Ovary (tissue), 9 donors: ENCODE results near the gene CEBPZOS. TPM values are rescaled to one million over a fixed set of nuclear protein-coding genes. Genes with fewer than 3 reads are reported as not detected.

Experiments used
- DNase-seq, 5 donors: peaks; one replicate each; pipeline ENCODE4 v3.0.0-alpha.2; 2019 to 2020
- H3K27ac ChIP-seq, 2 donors: fragments of 200-600 bp; one replicate each; pipeline versions ENCODE4 v1.5.1 to v1.8.0; 2019 to 2022
- H3K27me3 ChIP-seq: fragments of 200-600 bp; one replicate; pipeline ENCODE4 v1.8.0; 2022
- H3K36me3 ChIP-seq: fragments of 200-600 bp; sonication (generic); one replicate; pipeline ENCODE4 v1.5.1; 2019
- H3K4me1 ChIP-seq: one replicate; pipeline ENCODE4 v1.8.1; 2013; ENCODE audit warnings: mild to moderate bottlenecking, moderate library complexity; ENCODE audit not compliant: insufficient read depth
- H3K4me3 ChIP-seq: fragments of 200-600 bp; sonication (generic); one replicate; pipeline ENCODE4 v1.5.1; 2017
- H3K9me3 ChIP-seq, 2 donors: fragments of 200-600 bp in 1 of 2; sonication (generic) in 1 of 2; one replicate each; pipeline versions ENCODE4 v1.5.1 to v1.8.1; 2013 to 2019; ENCODE audit warnings: mild to moderate bottlenecking in 1 of 2, moderate library complexity in 1 of 2
- EP300 ChIP-seq: sonication (generic); formaldehyde crosslinking; IDR thresholded peaks from one replicate; pipeline ENCODE4 v1.6.1; 2017; ENCODE audit warnings: antibody characterized with exemption
- POLR2A ChIP-seq: fragments of 450-650 bp; IDR thresholded peaks from one replicate; pipeline ENCODE4 v1.6.1; 2017; ENCODE audit warnings: antibody characterized with exemption, mild to moderate bottlenecking, moderate library complexity
- WGBS, 3 donors: extraction: QIAGEN DNeasy Blood & Tissue Kit in 1 of 3; methylation state at CpG; one replicate each; pipeline versions ENCODE4 v1.1.5 to v1.1.7; 2013 to 2017; 5-methylcytosine and 5-hydroxymethylcytosine counted together
- intact Hi-C, 4 donors: fragments of 100-400 bp; cut with DNase I; formaldehyde crosslinking; loops; one replicate each; pipeline versions ENCODE4 v1.11.0 to v1.15.1; 2022 to 2023
- polyA plus RNA-seq, 2 donors: library from polyadenylated mRNA; stranded (reverse); fragments of 200-250 nt in 1 of 2; fragments of 350-450 nt in 1 of 2; fragmentation: Illumina TruSeq in 1 of 2; extraction: RNeasy Lipid Tissue Mini Kit (QIAGEN cat#74804) in 1 of 2; gene quantifications; one replicate each; pipeline ENCODE4 v1.2.3, GENCODE V29; 2013 to 2014
- total RNA-seq, 7 donors: library from RNA; depleted of rRNA in 2 of 7; stranded (reverse); fragments of >200 nt in 2 of 7; fragmentation: NEBNext Ultra II Directional in 3 of 7; extraction: Animal tissue kit (Norgen Biotek cat#: 25700) in 3 of 7; gene quantifications; one replicate each; pipeline versions ENCODE4 v1.1.0 to v1.2.4, GENCODE V29; 2016 to 2023
- TF ChIP-seq, protein P1 (sequence below), 3 donors: fragments of 450-650 bp in 2 of 3; fragments of 200-600 bp in 1 of 3; IDR thresholded peaks; one replicate each; pipeline versions ENCODE4 v1.5.1 to v1.8.0; 2016 to 2022; ENCODE audit warnings: antibody characterized with exemption in 3 of 3, mild to moderate bottlenecking in 1 of 3
- donor health status: DM: no; HTN: no; CAD: no; lungs with moderate emphysema.
- donor health status: DM: no; HTN: no; CAD: no.
- donor health status: Bipolar disorder and iron deficiency.
- donor health status: DM: yes; HTN: yes; CAD: no.
- donor health status: DM: no; HTN: no; CAD: no.
- donor health status: DM: yes; HTN: yes; CAD: no.

Gene CEBPZOS
- total and polyA plus RNA-seq, 9 donors, result 22.6 to 47.4 (median 41.4) TPM

- TF ChIP-seq, protein P1, sequence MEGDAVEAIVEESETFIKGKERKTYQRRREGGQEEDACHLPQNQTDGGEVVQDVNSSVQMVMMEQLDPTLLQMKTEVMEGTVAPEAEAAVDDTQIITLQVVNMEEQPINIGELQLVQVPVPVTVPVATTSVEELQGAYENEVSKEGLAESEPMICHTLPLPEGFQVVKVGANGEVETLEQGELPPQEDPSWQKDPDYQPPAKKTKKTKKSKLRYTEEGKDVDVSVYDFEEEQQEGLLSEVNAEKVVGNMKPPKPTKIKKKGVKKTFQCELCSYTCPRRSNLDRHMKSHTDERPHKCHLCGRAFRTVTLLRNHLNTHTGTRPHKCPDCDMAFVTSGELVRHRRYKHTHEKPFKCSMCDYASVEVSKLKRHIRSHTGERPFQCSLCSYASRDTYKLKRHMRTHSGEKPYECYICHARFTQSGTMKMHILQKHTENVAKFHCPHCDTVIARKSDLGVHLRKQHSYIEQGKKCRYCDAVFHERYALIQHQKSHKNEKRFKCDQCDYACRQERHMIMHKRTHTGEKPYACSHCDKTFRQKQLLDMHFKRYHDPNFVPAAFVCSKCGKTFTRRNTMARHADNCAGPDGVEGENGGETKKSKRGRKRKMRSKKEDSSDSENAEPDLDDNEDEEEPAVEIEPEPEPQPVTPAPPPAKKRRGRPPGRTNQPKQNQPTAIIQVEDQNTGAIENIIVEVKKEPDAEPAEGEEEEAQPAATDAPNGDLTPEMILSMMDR (IDR thresholded peaks at IDR 0.05), result no peak
- TF ChIP-seq EP300 (no peak), POLR2A (no peak)
- Histone ChIP-seq H3K9me3 (no peaks in the 10 kb centered on the region), H3K36me3 (no peaks in the 10 kb centered on the region), H3K27ac (peak overlapping the region in 1 of 2 donors; percentile 31), H3K4me1 (no peaks in the 10 kb centered on the region), H3K4me3 (no peak overlapping the region), H3K27me3 (no peaks in the 10 kb centered on the region)
- DNase-seq, result peak; percentile 48 to 68 (median 51)
- intact Hi-C loops, result no loop called here
- WGBS, 3 donors, result 64 to 68% (median 66%) methylated on average over 6 of the region's 6 CpGs
Observed at GRCh38 chr2:37189452-37190153, 6.7 kb upstream of the CEBPZOS start.

GRCh38 chr2:37190290-37190689, 6.0 kb upstream of the CEBPZOS start:
- no peaks in the 10 kb centered on the region for H3K27me3 ChIP-seq
- no peak overlapping the region for H3K4me3 ChIP-seq
- H3K9me3 ChIP-seq, result no peaks in the 10 kb centered on the region
- no peaks in the 10 kb centered on the region for H3K36me3 ChIP-seq
- no peak for DNase-seq
- intact Hi-C loops, result no loop called here
- 85 to 93% (median 89%) methylated on average over 4 of the region's 4 CpGs for WGBS, 3 donors
- TF ChIP-seq POLR2A, result no peak
- TF ChIP-seq EP300, result no peak
- TF ChIP-seq, protein P1 (IDR thresholded peaks at IDR 0.05), result no peak
- no peaks in the 10 kb centered on the region for H3K4me1 ChIP-seq
- H3K27ac ChIP-seq, result no peak overlapping the region

DNA sequence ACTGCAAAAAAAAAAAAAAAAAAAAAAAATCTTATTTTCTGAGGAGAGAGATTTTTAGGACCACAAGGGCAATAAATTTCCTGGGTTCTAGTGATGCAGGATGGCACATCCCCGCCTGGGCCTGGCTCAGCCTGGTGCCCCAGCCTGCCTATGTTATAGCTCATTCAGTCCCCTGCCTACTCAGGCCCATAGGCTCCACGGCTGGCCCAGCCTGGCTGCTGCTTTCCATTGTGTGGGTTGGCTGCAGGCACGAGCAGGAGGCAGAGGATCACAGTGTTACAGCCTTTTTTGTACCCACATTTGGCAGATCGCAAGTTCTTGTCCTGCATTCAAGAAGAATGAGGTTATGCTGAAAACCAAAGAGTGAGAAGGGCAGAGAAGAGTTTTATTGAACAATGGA, 5.0 kb upstream of the CEBPZOS start:
- Histone ChIP-seq H3K27me3 (no peaks in the 10 kb centered on the region), H3K4me3 (no peak overlapping the region), H3K9me3 (no peaks in the 10 kb centered on the region), H3K27ac (no peak overlapping the region), H3K4me1 (no peaks in the 10 kb centered on the region), H3K36me3 (no peaks in the 10 kb centered on the region)
- intact Hi-C loops, result no loop called here
- WGBS, 3 donors, result 81 to 90% (median 85%) methylated on average over 4 of the region's 4 CpGs
- DNase-seq, result no peak
- TF ChIP-seq, protein P1 (IDR thresholded peaks at IDR 0.05), result no peak
- TF ChIP-seq EP300, result no peak
- TF ChIP-seq POLR2A, result no peak

- Histone ChIP-seq H3K4me1 (no peaks in the 10 kb centered on the region), H3K27ac (no peak overlapping the region), H3K27me3 (no peaks in the 10 kb centered on the region), H3K9me3 (no peaks in the 10 kb centered on the region), H3K4me3 (no peak overlapping the region), H3K36me3 (no peaks in the 10 kb centered on the region)
- 76 to 79% (median 77%) methylated on average over 6 of the region's 6 CpGs for WGBS, 3 donors
- no peak for DNase-seq
- TF ChIP-seq POLR2A (no peak), EP300 (no peak)
- TF ChIP-seq, protein P1 (IDR thresholded peaks at IDR 0.05), result no peak
- intact Hi-C loops, result no loop called here
Observed at GRCh38 chr2:37191747-37192146, 4.5 kb upstream of the CEBPZOS start.
